ENCODE data around the gene ATP11B.

DNA sequence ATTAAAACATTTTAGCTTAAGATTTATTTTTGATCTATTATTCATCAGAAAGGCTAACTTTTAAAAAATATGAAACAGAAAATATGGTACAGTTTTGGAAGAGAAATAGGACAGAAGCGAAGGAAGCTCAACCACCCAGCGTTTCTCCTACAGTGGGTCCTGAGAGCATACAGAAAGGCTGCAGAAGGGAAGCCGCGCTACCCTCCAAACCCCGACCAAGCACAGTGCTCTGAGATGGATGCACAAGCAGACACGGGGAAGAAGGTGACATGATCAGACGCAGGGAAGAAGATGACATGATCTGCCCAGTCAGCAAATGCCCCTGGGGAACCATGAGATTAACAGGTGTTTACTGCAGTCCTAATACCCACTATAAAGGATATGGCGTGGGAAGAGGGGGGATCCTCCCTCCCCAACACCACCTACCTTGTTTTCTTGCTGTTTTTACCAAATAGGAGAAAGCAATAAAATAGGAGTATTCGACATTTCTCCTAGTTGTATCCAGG lies 172.6 kb downstream of the ATP11B start:
- TF ChIP-seq EZH2 (IDR thresholded peaks at IDR 0.05; ENCODE audit: borderline replicate concordance, low read depth, low read length) (no peak), ZZZ3 (IDR thresholded peaks at IDR 0.05) (no peak), BRD4 (IDR thresholded peaks at IDR 0.05) (no peak), RNF2 (IDR thresholded peaks at IDR 0.05) (no peak), RAD21 (CRISPR knock-in tag; conservative IDR thresholded peaks at IDR 0.05 in 1 of 2, IDR thresholded peaks at IDR 0.05 in 1 of 2) (no peak), HNRNPH1 (optimal IDR thresholded peaks at IDR 0.05; ENCODE audit: low read depth, low read length) (no peak), ZNF184 (CRISPR knock-in tag; IDR thresholded peaks at IDR 0.05) (no peak), ELF2 (CRISPR knock-in tag; IDR thresholded peaks at IDR 0.05) (no peak), SETDB1 (IDR thresholded peaks at IDR 0.05; ENCODE audit: low read length) (no peak)
- TF ChIP-seq, protein P1, sequence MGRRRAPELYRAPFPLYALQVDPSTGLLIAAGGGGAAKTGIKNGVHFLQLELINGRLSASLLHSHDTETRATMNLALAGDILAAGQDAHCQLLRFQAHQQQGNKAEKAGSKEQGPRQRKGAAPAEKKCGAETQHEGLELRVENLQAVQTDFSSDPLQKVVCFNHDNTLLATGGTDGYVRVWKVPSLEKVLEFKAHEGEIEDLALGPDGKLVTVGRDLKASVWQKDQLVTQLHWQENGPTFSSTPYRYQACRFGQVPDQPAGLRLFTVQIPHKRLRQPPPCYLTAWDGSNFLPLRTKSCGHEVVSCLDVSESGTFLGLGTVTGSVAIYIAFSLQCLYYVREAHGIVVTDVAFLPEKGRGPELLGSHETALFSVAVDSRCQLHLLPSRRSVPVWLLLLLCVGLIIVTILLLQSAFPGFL (CRISPR knock-in tag; IDR thresholded peaks at IDR 0.05), result no peak
- TF ChIP-seq, protein P2, sequence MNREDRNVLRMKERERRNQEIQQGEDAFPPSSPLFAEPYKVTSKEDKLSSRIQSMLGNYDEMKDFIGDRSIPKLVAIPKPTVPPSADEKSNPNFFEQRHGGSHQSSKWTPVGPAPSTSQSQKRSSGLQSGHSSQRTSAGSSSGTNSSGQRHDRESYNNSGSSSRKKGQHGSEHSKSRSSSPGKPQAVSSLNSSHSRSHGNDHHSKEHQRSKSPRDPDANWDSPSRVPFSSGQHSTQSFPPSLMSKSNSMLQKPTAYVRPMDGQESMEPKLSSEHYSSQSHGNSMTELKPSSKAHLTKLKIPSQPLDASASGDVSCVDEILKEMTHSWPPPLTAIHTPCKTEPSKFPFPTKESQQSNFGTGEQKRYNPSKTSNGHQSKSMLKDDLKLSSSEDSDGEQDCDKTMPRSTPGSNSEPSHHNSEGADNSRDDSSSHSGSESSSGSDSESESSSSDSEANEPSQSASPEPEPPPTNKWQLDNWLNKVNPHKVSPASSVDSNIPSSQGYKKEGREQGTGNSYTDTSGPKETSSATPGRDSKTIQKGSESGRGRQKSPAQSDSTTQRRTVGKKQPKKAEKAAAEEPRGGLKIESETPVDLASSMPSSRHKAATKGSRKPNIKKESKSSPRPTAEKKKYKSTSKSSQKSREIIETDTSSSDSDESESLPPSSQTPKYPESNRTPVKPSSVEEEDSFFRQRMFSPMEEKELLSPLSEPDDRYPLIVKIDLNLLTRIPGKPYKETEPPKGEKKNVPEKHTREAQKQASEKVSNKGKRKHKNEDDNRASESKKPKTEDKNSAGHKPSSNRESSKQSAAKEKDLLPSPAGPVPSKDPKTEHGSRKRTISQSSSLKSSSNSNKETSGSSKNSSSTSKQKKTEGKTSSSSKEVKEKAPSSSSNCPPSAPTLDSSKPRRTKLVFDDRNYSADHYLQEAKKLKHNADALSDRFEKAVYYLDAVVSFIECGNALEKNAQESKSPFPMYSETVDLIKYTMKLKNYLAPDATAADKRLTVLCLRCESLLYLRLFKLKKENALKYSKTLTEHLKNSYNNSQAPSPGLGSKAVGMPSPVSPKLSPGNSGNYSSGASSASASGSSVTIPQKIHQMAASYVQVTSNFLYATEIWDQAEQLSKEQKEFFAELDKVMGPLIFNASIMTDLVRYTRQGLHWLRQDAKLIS (CRISPR knock-in tag; IDR thresholded peaks at IDR 0.05), result no peak
- TF ChIP-seq, protein P3, sequence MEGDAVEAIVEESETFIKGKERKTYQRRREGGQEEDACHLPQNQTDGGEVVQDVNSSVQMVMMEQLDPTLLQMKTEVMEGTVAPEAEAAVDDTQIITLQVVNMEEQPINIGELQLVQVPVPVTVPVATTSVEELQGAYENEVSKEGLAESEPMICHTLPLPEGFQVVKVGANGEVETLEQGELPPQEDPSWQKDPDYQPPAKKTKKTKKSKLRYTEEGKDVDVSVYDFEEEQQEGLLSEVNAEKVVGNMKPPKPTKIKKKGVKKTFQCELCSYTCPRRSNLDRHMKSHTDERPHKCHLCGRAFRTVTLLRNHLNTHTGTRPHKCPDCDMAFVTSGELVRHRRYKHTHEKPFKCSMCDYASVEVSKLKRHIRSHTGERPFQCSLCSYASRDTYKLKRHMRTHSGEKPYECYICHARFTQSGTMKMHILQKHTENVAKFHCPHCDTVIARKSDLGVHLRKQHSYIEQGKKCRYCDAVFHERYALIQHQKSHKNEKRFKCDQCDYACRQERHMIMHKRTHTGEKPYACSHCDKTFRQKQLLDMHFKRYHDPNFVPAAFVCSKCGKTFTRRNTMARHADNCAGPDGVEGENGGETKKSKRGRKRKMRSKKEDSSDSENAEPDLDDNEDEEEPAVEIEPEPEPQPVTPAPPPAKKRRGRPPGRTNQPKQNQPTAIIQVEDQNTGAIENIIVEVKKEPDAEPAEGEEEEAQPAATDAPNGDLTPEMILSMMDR (IDR thresholded peaks at IDR 0.05 in 2 of 3, conservative IDR thresholded peaks at IDR 0.05 in 1 of 3; ENCODE audit: insufficient read depth in 2 of 3, low read depth in 1 of 3, low read length in 3 of 3), result no peak
- TF ChIP-seq, protein P4, sequence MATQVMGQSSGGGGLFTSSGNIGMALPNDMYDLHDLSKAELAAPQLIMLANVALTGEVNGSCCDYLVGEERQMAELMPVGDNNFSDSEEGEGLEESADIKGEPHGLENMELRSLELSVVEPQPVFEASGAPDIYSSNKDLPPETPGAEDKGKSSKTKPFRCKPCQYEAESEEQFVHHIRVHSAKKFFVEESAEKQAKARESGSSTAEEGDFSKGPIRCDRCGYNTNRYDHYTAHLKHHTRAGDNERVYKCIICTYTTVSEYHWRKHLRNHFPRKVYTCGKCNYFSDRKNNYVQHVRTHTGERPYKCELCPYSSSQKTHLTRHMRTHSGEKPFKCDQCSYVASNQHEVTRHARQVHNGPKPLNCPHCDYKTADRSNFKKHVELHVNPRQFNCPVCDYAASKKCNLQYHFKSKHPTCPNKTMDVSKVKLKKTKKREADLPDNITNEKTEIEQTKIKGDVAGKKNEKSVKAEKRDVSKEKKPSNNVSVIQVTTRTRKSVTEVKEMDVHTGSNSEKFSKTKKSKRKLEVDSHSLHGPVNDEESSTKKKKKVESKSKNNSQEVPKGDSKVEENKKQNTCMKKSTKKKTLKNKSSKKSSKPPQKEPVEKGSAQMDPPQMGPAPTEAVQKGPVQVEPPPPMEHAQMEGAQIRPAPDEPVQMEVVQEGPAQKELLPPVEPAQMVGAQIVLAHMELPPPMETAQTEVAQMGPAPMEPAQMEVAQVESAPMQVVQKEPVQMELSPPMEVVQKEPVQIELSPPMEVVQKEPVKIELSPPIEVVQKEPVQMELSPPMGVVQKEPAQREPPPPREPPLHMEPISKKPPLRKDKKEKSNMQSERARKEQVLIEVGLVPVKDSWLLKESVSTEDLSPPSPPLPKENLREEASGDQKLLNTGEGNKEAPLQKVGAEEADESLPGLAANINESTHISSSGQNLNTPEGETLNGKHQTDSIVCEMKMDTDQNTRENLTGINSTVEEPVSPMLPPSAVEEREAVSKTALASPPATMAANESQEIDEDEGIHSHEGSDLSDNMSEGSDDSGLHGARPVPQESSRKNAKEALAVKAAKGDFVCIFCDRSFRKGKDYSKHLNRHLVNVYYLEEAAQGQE (IDR thresholded peaks at IDR 0.05; ENCODE audit: borderline replicate concordance), result no peak
- TF ChIP-seq, protein P4 (CRISPR knock-in tag; IDR thresholded peaks at IDR 0.05; ENCODE audit: low read depth), result no peak
- TF ChIP-seq, protein P5, sequence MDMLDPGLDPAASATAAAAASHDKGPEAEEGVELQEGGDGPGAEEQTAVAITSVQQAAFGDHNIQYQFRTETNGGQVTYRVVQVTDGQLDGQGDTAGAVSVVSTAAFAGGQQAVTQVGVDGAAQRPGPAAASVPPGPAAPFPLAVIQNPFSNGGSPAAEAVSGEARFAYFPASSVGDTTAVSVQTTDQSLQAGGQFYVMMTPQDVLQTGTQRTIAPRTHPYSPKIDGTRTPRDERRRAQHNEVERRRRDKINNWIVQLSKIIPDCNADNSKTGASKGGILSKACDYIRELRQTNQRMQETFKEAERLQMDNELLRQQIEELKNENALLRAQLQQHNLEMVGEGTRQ (CRISPR knock-in tag; IDR thresholded peaks at IDR 0.05), result no peak
